Stimulated activated memory B cell treated with anti-CD40 and anti-IgM and Interleukin-4, amounts not matched to agents 10 μg/mL and 1 μg/mL and 100 μg/mL, for 72 hours (primary cell): Measurements from ENCODE around the gene ZC3H4.

ENCODE experiments used
- ATAC-seq: fragments of 150-1000 bp; cut with Tn5 transposase; 2 replicates; pipeline ENCODE4 v1.10.0; 2021
- H3K27ac Mint-ChIP-seq: one replicate; pipeline ENCODE4 v1.8.0; 2022; ENCODE audit warnings: mild to moderate bottlenecking, mixed read lengths
- H3K27me3 Mint-ChIP-seq: one replicate; pipeline ENCODE4 v1.8.0; 2022; ENCODE audit warnings: mixed read lengths
- H3K36me3 Mint-ChIP-seq: one replicate; pipeline ENCODE4 v1.8.0; 2022; ENCODE audit warnings: mixed read lengths
- H3K4me1 Mint-ChIP-seq: one replicate; pipeline ENCODE4 v1.8.0; 2022; ENCODE audit warnings: mixed read lengths
- H3K4me3 Mint-ChIP-seq: one replicate; pipeline ENCODE4 v1.8.0; 2022; ENCODE audit warnings: mild to moderate bottlenecking, moderate library complexity, mixed read lengths
- H3K9me3 Mint-ChIP-seq: one replicate; pipeline ENCODE4 v1.8.0; 2022; ENCODE audit warnings: mixed read lengths

The ZC3H4 gene

DNA sequence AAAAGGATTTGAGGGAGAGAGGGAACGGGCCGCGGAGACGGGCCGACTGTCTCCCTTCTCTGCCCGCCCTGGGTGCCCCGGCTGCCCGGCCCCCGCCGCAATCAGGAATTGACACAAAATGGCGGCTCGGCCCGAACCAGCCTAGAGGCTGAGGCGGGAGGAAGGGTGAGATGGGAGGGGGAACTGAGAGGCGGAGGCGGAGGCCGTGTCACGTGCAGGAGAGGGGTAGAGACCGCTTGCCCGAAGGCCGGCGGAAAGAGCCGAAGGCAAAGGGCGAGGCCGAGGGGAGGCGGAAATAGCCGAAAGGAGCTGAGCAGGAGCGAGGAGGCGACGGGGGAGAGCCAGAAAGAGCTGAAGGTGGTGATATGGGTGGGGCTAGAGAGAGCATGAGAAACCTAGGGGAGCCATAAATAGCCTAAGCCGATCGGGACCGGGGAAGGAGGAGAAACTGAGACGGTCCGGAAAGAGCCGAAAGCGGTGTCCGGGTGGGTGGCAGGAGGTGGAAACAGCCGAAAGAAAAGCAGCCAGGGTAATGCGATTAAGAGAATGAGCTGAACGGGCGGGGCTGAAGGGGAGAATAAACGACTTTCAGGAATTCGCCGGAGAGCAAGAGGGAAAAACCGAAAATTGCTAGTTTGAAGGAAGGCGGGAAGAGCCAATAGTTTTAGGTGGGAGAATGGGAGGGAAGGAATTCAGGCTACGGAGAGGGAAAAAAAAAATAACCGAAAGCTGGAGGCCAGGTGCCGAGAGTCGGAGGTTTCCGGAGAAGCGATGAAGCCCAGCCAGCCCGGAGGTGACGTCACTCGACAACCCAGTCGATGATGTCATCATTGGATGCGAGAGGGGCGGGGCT lies at the start of gene ZC3H4:
Gene ZC3H4 (minus strand): TSS at position 780 of the 853 bp plus-strand sequence. CDS start 1,192 bp downstream, outside the sequence.
- peak within 1 kb of the TSS; percentile 95 for H3K4me3 Mint-ChIP-seq
- H3K27me3 Mint-ChIP-seq, result no peaks in the 10 kb centered on the region
- peaks cover 23% of the 10 kb centered on the region for H3K36me3 Mint-ChIP-seq
- no peaks in the 10 kb centered on the region for H3K9me3 Mint-ChIP-seq
- peaks cover 29% of the 10 kb centered on the region for H3K4me1 Mint-ChIP-seq
- H3K27ac Mint-ChIP-seq, result peak within 1 kb of the TSS; percentile 98
- peak; percentile 93 for ATAC-seq

DNA sequence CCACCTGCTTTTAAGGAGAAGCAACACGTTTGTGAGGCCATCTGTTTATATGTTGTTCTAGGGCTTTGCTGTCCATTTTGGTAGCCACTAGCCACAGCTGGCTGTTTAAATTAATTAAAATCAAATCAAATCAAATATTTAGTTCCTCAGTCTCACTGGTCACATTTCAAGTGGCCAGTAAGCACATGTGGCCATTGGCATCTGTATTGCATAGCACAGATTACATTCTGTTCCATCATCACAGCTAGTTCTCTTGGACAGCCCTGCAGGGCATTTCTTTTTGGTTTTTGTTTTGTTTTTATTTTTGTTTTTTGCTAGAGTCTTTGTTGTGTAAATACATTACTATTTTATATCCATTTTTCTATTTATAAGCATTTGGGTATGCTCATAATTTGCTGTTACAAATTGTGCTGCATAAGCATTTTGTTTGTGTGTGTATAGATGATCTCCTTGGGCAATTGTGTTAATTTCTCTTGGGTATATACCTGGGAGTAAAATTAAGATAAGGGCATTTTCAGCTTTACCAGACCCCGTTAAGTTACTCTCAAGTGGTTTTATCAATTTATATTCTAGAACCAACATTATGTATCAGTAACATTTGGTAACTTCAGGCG lies 48.4 kb upstream of the ZC3H4 start:
- Mint-ChIP-seq H3K27me3 (no peaks in the 10 kb centered on the region), H3K4me3 (no peak overlapping the region), H3K27ac (no peak overlapping the region), H3K9me3 (no peaks in the 10 kb centered on the region), H3K4me1 (peaks cover 24% of the 10 kb centered on the region), H3K36me3 (peaks cover 32% of the 10 kb centered on the region)
- ATAC-seq, result no peak

GRCh38 chr19:47158879-47159503 lies 45.4 kb upstream of the ZC3H4 start:
- Mint-ChIP-seq H3K27me3 (no peaks in the 10 kb centered on the region), H3K4me3 (no peak overlapping the region), H3K36me3 (peaks cover 46% of the 10 kb centered on the region), H3K27ac (peak overlapping the region; percentile 75), H3K9me3 (no peaks in the 10 kb centered on the region), H3K4me1 (peaks cover 31% of the 10 kb centered on the region)
- no peak for ATAC-seq

DNA sequence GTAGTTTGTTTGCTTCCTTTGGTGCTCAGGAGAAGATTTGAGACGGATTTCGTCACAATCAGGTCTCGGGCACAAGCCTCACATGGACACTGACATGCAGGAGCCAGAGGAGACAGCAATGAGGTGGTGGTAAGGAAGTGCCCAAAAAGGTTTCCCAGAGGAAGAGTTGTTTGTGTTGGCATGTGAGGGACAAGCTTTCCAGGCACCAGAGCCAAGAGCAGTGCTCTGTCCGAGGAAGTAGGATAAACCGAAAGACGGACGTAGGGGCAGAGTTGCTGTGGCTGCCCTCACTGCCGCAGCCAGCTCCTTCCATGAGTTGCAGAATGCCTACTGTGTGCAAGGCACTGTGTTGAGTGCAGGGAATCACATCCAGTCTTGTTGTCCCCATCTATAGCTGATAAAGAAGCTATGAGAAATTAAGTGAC lies 44.8 kb upstream of the ZC3H4 start:
- H3K27me3 Mint-ChIP-seq, result no peaks in the 10 kb centered on the region
- peaks cover 31% of the 10 kb centered on the region for H3K4me1 Mint-ChIP-seq
- peaks cover 46% of the 10 kb centered on the region for H3K36me3 Mint-ChIP-seq

GRCh38 chr19:47157431-47158321 lies 44.1 kb upstream of the ZC3H4 start:
- no peaks in the 10 kb centered on the region for H3K27me3 Mint-ChIP-seq
- peak; percentile 27 for ATAC-seq
- peaks cover 31% of the 10 kb centered on the region for H3K4me1 Mint-ChIP-seq
- peaks cover 51% of the 10 kb centered on the region for H3K36me3 Mint-ChIP-seq
- H3K27ac Mint-ChIP-seq, result peak overlapping the region; percentile 75
- no peak overlapping the region for H3K4me3 Mint-ChIP-seq
- no peaks in the 10 kb centered on the region for H3K9me3 Mint-ChIP-seq

More for the DNA sequence above, 44.8 kb upstream of the ZC3H4 start:
- Mint-ChIP-seq H3K9me3 (no peaks in the 10 kb centered on the region), H3K4me3 (no peak overlapping the region), H3K27ac (peak overlapping the region; percentile 75)
- ATAC-seq, result no peak

GRCh38 chr19:47156861-47157430 lies 43.4 kb upstream of the ZC3H4 start:
- H3K9me3 Mint-ChIP-seq, result no peaks in the 10 kb centered on the region
- peak; percentile 70 for ATAC-seq
- H3K27ac Mint-ChIP-seq, result peak overlapping the region; percentile 75
- no peaks in the 10 kb centered on the region for H3K27me3 Mint-ChIP-seq
- peaks cover 31% of the 10 kb centered on the region for H3K4me1 Mint-ChIP-seq
- peaks cover 54% of the 10 kb centered on the region for H3K36me3 Mint-ChIP-seq
- H3K4me3 Mint-ChIP-seq, result peak overlapping the region; percentile 51

DNA sequence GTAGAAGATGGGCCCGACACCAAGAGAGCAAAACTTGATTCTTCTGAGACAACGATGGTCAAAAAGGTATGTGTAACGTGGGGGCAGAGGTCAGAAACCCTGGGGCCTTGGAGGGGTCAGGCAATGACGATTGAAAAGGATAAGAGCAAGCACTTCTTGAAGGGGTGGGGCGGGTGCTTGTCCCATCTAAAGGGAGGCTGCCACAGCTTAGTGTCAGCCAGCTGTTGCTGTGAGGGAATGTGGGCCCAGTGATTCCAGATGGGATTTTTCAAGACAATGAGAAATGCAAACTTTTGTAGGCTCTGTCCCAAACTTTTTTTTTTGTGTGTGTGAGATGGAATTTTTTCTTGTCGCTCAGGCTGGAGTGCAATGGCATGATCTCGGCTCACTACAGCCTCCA lies 41.6 kb upstream of the ZC3H4 start:
- H3K4me1 Mint-ChIP-seq, result peaks cover 31% of the 10 kb centered on the region
- H3K27ac Mint-ChIP-seq, result peak overlapping the region; percentile 23
- no peak overlapping the region for H3K4me3 Mint-ChIP-seq
- no peaks in the 10 kb centered on the region for H3K9me3 Mint-ChIP-seq
- no peaks in the 10 kb centered on the region for H3K27me3 Mint-ChIP-seq
- H3K36me3 Mint-ChIP-seq, result peaks cover 58% of the 10 kb centered on the region
- no peak for ATAC-seq

DNA sequence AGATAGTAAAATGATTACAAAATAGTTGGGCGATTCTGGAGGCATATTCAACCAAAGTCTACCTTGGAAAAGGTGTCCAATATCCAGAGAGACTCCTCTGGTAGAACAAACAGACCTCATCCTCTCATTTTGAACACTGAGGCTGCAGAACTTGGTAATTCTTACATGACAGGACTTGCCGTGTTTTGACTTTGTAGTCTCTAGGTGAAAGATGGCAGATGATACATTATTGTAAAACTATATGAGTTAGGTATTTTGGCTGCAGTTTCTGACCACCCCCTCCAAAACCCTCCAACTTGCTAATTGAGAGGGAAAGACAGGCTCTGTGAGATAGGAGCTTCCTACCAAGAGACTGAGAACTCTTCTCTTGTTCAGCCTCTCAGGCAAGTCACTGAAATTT lies 39.7 kb upstream of the ZC3H4 start:
- peaks cover 26% of the 10 kb centered on the region for H3K4me1 Mint-ChIP-seq
- no peak overlapping the region for H3K27ac Mint-ChIP-seq
- H3K27me3 Mint-ChIP-seq, result no peaks in the 10 kb centered on the region
- peaks cover 47% of the 10 kb centered on the region for H3K36me3 Mint-ChIP-seq
- ATAC-seq, result no peak
- no peaks in the 10 kb centered on the region for H3K9me3 Mint-ChIP-seq
- H3K4me3 Mint-ChIP-seq, result no peak overlapping the region

DNA sequence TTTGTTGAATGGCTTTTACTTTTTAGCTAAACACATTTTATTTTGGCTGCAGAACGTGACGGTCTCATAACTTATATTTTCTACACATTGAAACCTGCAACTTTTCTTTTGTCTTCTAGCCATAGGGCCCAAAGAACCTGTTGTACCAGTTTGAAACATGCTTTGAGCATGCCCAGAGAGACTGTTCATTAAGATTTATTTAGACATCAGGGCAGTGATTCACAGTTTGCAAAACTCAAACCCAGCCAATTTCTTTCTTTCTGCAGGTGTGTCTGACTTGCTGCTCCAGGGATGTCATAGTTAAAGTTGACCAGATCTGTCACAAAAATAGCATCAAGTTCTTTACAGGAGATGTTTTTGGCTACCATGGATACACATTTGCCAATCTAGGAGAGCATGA lies 39.1 kb upstream of the ZC3H4 start:
- no peak for ATAC-seq
- Mint-ChIP-seq H3K27ac (no peak overlapping the region), H3K27me3 (no peaks in the 10 kb centered on the region), H3K4me3 (no peak overlapping the region), H3K36me3 (peaks cover 49% of the 10 kb centered on the region), H3K4me1 (peaks cover 20% of the 10 kb centered on the region), H3K9me3 (no peaks in the 10 kb centered on the region)

GRCh38 chr19:47152205-47152604 lies 38.6 kb upstream of the ZC3H4 start:
- Mint-ChIP-seq H3K27me3 (no peaks in the 10 kb centered on the region), H3K36me3 (peaks cover 48% of the 10 kb centered on the region), H3K4me1 (peaks cover 15% of the 10 kb centered on the region), H3K27ac (no peak overlapping the region), H3K4me3 (no peak overlapping the region), H3K9me3 (no peaks in the 10 kb centered on the region)
- ATAC-seq, result no peak

DNA sequence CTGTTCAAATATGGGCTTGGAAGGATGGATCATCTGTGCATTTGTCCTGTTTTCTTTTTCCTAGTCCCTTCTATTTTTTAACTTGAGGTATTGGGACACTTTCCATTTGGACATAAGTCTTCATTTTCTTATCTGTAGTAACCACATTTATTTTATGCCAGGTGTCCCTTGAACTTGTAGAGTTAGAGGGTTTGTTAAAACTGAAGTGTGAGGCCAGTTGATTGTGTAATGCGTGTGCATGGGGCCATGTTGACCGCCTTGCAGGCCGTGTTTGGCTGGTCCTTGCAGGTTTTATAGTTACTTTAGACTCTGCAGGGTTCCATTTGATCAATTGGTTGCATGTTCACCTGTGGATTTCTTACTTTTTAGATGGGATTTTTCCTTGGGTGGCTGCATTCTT lies 38.1 kb upstream of the ZC3H4 start:
- Mint-ChIP-seq H3K4me3 (no peak overlapping the region), H3K9me3 (no peaks in the 10 kb centered on the region), H3K4me1 (peaks cover 10% of the 10 kb centered on the region), H3K36me3 (peaks cover 48% of the 10 kb centered on the region), H3K27me3 (no peaks in the 10 kb centered on the region), H3K27ac (no peak overlapping the region)
- ATAC-seq, result no peak

- Mint-ChIP-seq H3K4me1 (peaks cover 6% of the 10 kb centered on the region), H3K27ac (no peak overlapping the region), H3K36me3 (peaks cover 50% of the 10 kb centered on the region)
Measured at GRCh38 chr19:47146920-47147319, 33.3 kb upstream of the ZC3H4 start.

DNA sequence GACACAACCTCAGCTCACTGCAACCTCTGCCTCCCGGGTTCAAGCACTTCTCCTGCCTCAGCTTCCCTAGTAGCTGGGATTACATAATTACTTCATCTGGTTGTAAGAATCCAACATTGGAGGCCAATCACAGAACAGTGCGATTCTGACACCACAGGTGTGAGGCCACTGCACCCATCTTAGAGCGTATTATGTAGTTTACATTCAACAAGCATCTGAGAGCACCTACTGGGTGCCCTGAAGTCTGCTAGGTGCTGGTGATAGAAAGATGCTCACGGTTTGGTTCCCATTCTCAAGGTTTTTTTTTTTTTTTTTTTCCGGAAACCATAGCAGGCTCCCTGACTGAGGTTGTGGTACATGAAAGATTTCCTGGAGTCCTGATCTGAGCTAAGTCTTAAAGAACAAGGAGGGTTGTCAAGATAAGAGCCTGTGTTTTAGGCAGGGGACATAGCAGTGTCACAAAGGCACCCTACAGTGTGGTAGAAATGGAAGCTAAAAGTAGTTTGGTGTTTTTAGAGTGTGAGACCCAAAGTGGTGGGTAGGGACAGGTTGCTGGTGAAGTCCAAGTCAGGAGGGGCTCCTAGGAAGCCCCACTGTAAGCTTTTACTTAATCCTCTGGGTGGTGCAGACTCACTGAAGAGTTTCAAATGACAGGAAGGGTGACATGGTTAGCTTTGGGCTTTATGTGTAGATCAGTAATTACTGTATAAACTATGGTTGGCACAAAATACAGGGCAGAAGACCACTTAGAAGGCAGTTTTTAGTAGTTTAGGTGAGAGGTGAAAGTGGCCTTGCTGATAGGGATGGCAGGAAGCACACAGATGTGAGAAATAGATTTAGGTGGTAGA lies 32.3 kb upstream of the ZC3H4 start:
- ATAC-seq, result no peak
- Mint-ChIP-seq H3K9me3 (no peaks in the 10 kb centered on the region), H3K36me3 (peaks cover 46% of the 10 kb centered on the region), H3K27ac (no peak overlapping the region), H3K4me3 (no peak overlapping the region), H3K27me3 (no peaks in the 10 kb centered on the region), H3K4me1 (peaks cover 13% of the 10 kb centered on the region)

More at GRCh38 chr19:47146920-47147319, 33.3 kb upstream of the ZC3H4 start:
- Mint-ChIP-seq H3K9me3 (no peaks in the 10 kb centered on the region), H3K4me3 (no peak overlapping the region), H3K27me3 (no peaks in the 10 kb centered on the region)
- ATAC-seq, result no peak

DNA sequence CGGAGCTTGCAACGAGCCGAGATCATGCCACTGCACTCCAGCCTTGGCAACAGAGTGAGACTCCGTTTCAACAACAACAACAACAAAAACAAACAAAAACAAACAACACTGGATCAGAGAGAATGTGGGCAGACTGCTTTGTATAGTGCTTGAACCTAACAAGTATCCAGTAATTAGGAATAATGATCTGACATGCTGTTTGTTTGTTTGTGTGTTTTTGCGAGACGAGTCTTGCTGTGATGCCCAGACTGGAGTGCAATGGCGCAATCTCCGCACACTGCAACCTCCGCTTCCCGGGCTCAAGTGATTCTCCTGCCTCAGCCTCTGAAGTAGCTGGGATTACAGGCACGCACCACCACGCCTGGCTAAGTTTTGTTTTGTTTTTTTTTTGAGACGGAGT lies 31.1 kb upstream of the ZC3H4 start:
- H3K4me1 Mint-ChIP-seq, result peaks cover 12% of the 10 kb centered on the region
- H3K4me3 Mint-ChIP-seq, result no peak overlapping the region
- no peak for ATAC-seq
- H3K9me3 Mint-ChIP-seq, result no peaks in the 10 kb centered on the region
- H3K27ac Mint-ChIP-seq, result no peak overlapping the region
- H3K36me3 Mint-ChIP-seq, result peaks cover 41% of the 10 kb centered on the region
- no peaks in the 10 kb centered on the region for H3K27me3 Mint-ChIP-seq
